ENCODE measurements around the gene OR5T3.
"Not testable (repeated sequence)": the region's sequence is repeated elsewhere in the genome, so short reads cannot be mapped to it uniquely, and the experiment has no call there.

OR5T3 gene

GRCh38 chr11:56251954-56252353 is at the start of gene OR5T3:
Gene OR5T3 (plus strand): TSS chr11:56252254. CDS start chr11:56252254, 0 bp downstream.
- Histone ChIP-seq H2AFZ (ENCODE audit: low read length) (no peak within 1 kb of the TSS), H3K4me1 (ENCODE audit: insufficient read depth, low read length, poor library complexity, severe bottlenecking) (no peaks in the 10 kb centered on the region), H3F3A (ENCODE audit: low read depth) (no peaks in the 10 kb centered on the region), H3K9ac (ENCODE audit: low read depth, low read length, poor library complexity, severe bottlenecking) (no peak within 1 kb of the TSS), H3K4me2 (ENCODE audit: low read depth, low read length, poor library complexity, severe bottlenecking) (no peak within 1 kb of the TSS), H4K20me1 (ENCODE audit: insufficient read depth, low read length, poor library complexity, severe bottlenecking) (no peaks in the 10 kb centered on the region), H3K36me3 (ENCODE audit: insufficient read depth, low read length) (no peaks in the 10 kb centered on the region), H3K9me3 (ENCODE audit: insufficient read depth, low read depth, low read length) (no peaks in the 10 kb centered on the region), H3K9me2 (replicated peaks; ENCODE audit: low read depth, low read length) (no peaks in the 10 kb centered on the region), H3K4me3 (ENCODE audit: low read length, poor library complexity, severe bottlenecking) (no peak within 1 kb of the TSS), H3K27me3 (ENCODE audit: insufficient read depth, low read length, poor library complexity, severe bottlenecking) (no peaks in the 10 kb centered on the region), H3K79me2 (ENCODE audit: insufficient read depth, low read length) (no peaks in the 10 kb centered on the region)
- TF ChIP-seq CTCF (conservative IDR thresholded peaks at IDR 0.05; ENCODE audit: low read length) (no peak), EZH2phosphoT487 (IDR thresholded peaks at IDR 0.05; ENCODE audit: borderline replicate concordance) (no peak)

DNA sequence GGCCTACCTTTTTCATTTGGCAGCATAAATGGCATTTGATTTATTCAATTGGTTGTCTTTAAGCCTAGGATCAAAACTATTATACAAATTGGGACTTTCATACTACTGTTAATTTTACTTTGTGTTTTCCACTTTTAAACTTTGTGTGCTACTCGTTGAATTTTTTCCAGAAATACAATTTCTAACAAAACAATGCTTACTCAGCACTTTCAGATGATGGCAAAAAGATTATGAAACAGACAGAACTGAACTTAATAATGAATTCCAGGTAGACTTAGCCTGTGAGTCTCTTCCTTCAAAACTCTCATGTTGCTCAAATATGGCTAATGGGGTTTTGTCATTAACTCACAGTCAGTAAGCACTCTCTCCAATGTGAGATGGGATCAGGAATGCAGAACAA is 44.3 kb upstream of the OR5T3 start:
- H3K36me3 ChIP-seq (ENCODE audit: insufficient read depth, low read length), result no peaks in the 10 kb centered on the region
- H3K9ac ChIP-seq (ENCODE audit: low read depth, low read length, poor library complexity, severe bottlenecking), result no peak overlapping the region
- H3K4me1 ChIP-seq (ENCODE audit: insufficient read depth, low read length, poor library complexity, severe bottlenecking), result no peaks in the 10 kb centered on the region
- no peak for TF ChIP-seq EZH2phosphoT487 (IDR thresholded peaks at IDR 0.05; ENCODE audit: borderline replicate concordance)
- TF ChIP-seq CTCF (conservative IDR thresholded peaks at IDR 0.05; ENCODE audit: low read length), result no peak
- no peaks in the 10 kb centered on the region for H3K9me2 ChIP-seq (replicated peaks; ENCODE audit: low read depth, low read length)
- no peaks in the 10 kb centered on the region for H4K20me1 ChIP-seq (ENCODE audit: insufficient read depth, low read length, poor library complexity, severe bottlenecking)
- H3K4me2 ChIP-seq (ENCODE audit: low read depth, low read length, poor library complexity, severe bottlenecking), result no peak overlapping the region
- H3F3A ChIP-seq (ENCODE audit: low read depth), result no peaks in the 10 kb centered on the region
- H3K4me3 ChIP-seq (ENCODE audit: low read length, poor library complexity, severe bottlenecking), result no peak overlapping the region
- H3K79me2 ChIP-seq (ENCODE audit: insufficient read depth, low read length), result no peaks in the 10 kb centered on the region
- no peaks in the 10 kb centered on the region for H3K27me3 ChIP-seq (ENCODE audit: insufficient read depth, low read length, poor library complexity, severe bottlenecking)
- no peaks in the 10 kb centered on the region for H3K9me3 ChIP-seq (ENCODE audit: insufficient read depth, low read depth, low read length)
- no peak overlapping the region for H2AFZ ChIP-seq (ENCODE audit: low read length)

DNA sequence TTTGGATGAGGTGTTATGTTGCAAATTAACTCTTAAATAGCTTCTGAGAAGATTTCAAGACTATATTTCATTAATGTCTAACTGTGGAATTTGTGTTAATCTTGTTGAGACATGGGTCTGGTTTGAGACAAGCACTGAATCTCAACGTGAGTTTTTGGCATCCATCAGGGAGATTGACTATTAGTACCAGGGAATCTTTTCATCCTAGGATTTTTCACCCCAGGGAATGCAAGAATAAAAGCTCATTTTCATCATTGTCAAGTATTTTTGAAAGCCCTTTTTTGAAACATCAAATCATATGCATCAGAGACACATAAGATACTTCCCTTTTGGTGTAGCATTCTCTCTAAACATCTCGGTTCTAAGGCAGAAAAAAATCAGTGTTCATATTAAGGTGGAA is 37.5 kb upstream of the OR5T3 start:
- Histone ChIP-seq H3K9me2 (replicated peaks; ENCODE audit: low read depth, low read length) (no peaks in the 10 kb centered on the region), H3K27me3 (ENCODE audit: insufficient read depth, low read length, poor library complexity, severe bottlenecking) (no peaks in the 10 kb centered on the region), H3K4me2 (ENCODE audit: low read depth, low read length, poor library complexity, severe bottlenecking) (no peak overlapping the region), H3F3A (ENCODE audit: low read depth) (no peaks in the 10 kb centered on the region), H3K9ac (ENCODE audit: low read depth, low read length, poor library complexity, severe bottlenecking) (no peak overlapping the region), H3K4me1 (ENCODE audit: insufficient read depth, low read length, poor library complexity, severe bottlenecking) (no peaks in the 10 kb centered on the region), H3K4me3 (ENCODE audit: low read length, poor library complexity, severe bottlenecking) (no peak overlapping the region), H3K9me3 (ENCODE audit: insufficient read depth, low read depth, low read length) (no peaks in the 10 kb centered on the region), H4K20me1 (ENCODE audit: insufficient read depth, low read length, poor library complexity, severe bottlenecking) (no peaks in the 10 kb centered on the region), H3K36me3 (ENCODE audit: insufficient read depth, low read length) (no peaks in the 10 kb centered on the region), H2AFZ (ENCODE audit: low read length) (no peak overlapping the region), H3K79me2 (ENCODE audit: insufficient read depth, low read length) (no peaks in the 10 kb centered on the region)
- no peak for TF ChIP-seq EZH2phosphoT487 (IDR thresholded peaks at IDR 0.05; ENCODE audit: borderline replicate concordance)
- TF ChIP-seq CTCF (conservative IDR thresholded peaks at IDR 0.05; ENCODE audit: low read length), result no peak

- not testable (repeated sequence) for H3K79me2 ChIP-seq (ENCODE audit: insufficient read depth, low read length); H4K20me1 ChIP-seq (ENCODE audit: insufficient read depth, low read length, poor library complexity, severe bottlenecking); H2AFZ ChIP-seq (ENCODE audit: low read length); H3K4me2 ChIP-seq (ENCODE audit: low read depth, low read length, poor library complexity, severe bottlenecking); H3F3A ChIP-seq (ENCODE audit: low read depth); H3K4me1 ChIP-seq (ENCODE audit: insufficient read depth, low read length, poor library complexity, severe bottlenecking); H3K9ac ChIP-seq (ENCODE audit: low read depth, low read length, poor library complexity, severe bottlenecking); H3K9me3 ChIP-seq (ENCODE audit: insufficient read depth, low read depth, low read length); H3K36me3 ChIP-seq (ENCODE audit: insufficient read depth, low read length); H3K9me2 ChIP-seq (replicated peaks; ENCODE audit: low read depth, low read length); H3K4me3 ChIP-seq (ENCODE audit: low read length, poor library complexity, severe bottlenecking); H3K27me3 ChIP-seq (ENCODE audit: insufficient read depth, low read length, poor library complexity, severe bottlenecking)
These were observed 32.3 kb upstream of the OR5T3 start for GRCh38 chr11:56219735-56220134.
